Fibroblast of pulmonary artery (primary cell): Measurements from ENCODE around the gene YAP1.
"Not testable (repeated sequence)": the region's sequence is repeated elsewhere in the genome, so short reads cannot be mapped to it uniquely, and the experiment has no call there.

Experiments used
- DNase-seq: peaks from one replicate; pipeline ENCODE4 v3.0.0-alpha.2; 2010; ENCODE audit warnings: low read depth
- H3K4me3 ChIP-seq: replicated peaks from 2 replicates; pipeline ENCODE4 v1.5.1; 2011; ENCODE audit warnings: low read depth, mild to moderate bottlenecking, control low read depth, low read length, moderate library complexity
- CTCF ChIP-seq: IDR thresholded peaks from 2 replicates; pipeline ENCODE4 v1.5.1; 2011; ENCODE audit warnings: mild to moderate bottlenecking, control low read depth, low read length, inconsistent platforms; ENCODE audit errors: missing control alignments

YAP1 gene

GRCh38 chr11:102254047-102254446 is 143.8 kb downstream of the YAP1 start:
- H3K4me3 ChIP-seq, result no peak overlapping the region
- DNase-seq, result no peak
- TF ChIP-seq CTCF, result peak; percentile 25

- H3K4me3 ChIP-seq, result no peak overlapping the region
Measured at GRCh38 chr11:102256251-102256650, 146.0 kb downstream of the YAP1 start.

GRCh38 chr11:102260241-102260640 is 150.0 kb downstream of the YAP1 start:
- TF ChIP-seq CTCF, result no peak
- no peak for DNase-seq
- no peak overlapping the region for H3K4me3 ChIP-seq

More at GRCh38 chr11:102256251-102256650, 146.0 kb downstream of the YAP1 start:
- TF ChIP-seq CTCF, result no peak
- peak; percentile 46 for DNase-seq

GRCh38 chr11:102263379-102264003 is 153.2 kb downstream of the YAP1 start:
- TF ChIP-seq CTCF, result no peak
- DNase-seq, result no peak
- H3K4me3 ChIP-seq, result no peak overlapping the region

GRCh38 chr11:102264704-102265103 is 154.5 kb downstream of the YAP1 start:
- H3K4me3 ChIP-seq, DNase-seq: not testable (repeated sequence)

- no peak for TF ChIP-seq CTCF
- H3K4me3 ChIP-seq, result no peak overlapping the region
- DNase-seq, result no peak
Measured at GRCh38 chr11:102266099-102266498, 155.9 kb downstream of the YAP1 start.

- peak; percentile 55 for DNase-seq
- no peak for TF ChIP-seq CTCF
- no peak overlapping the region for H3K4me3 ChIP-seq
Measured at GRCh38 chr11:102267609-102268008, 157.4 kb downstream of the YAP1 start.
